ENCODE measurements around the gene S100A11.

S100A11 gene

DNA sequence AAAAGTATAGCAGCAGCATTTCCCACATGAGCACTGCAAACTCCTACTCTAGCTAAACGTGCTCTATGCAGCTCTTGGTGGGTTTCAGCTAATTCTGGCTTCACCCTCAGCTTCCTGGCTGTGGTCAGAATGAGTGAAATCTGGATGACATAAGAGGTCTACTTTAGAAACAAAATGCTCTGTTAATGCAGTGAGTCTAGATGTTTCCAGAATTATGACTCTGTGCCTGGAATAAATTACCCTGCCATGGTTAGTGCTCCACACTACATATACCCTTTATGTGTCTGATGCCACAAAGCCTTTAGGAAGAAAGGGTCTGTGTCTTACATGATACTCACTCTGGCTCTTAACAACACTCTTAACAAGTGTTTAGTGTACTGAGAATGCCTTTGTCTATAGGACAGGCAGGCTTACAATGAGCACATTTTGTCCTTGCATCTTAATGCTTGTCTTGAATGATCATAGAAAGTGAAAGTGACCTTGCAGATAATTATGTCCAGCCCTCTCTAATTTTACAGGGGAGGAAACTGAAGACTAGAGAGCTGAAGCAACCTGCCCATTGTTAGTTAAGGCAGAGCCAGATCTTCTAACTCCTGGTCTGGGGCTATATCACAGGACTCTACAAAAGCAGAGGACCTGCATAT is 52.4 kb downstream of the S100A11 start:
- TF ChIP-seq CTCF (IDR thresholded peaks at IDR 0.05; ENCODE audit: borderline replicate concordance, control extremely low read depth, extremely low read depth, insufficient read depth, missing control alignments): no peak
- peak; percentile 72 for DNase-seq (ENCODE audit: low spot score)
- in situ Hi-C loops (cut with MboI; ENCODE audit: low sequenced_read_pairs, unreplicated experiment): no loop called here
